Fibroblast of lung (primary cell): ENCODE results near the gene MYEOV.

ENCODE experiments used
- EZH2 ChIP-seq: IDR thresholded peaks from 2 replicates; pipeline ENCODE4 v1.5.1; 2012; ENCODE audit warnings: low read length, control low read depth, mild to moderate bottlenecking; ENCODE audit errors: missing control alignments
- TF ChIP-seq, protein P1 (sequence below), 2 donors: IDR thresholded peaks in 1 of 2; conservative IDR thresholded peaks in 1 of 2; 1 replicate in 1 of 2; 2 replicates in 1 of 2; pipeline ENCODE4 v1.5.1; 2011 to 2012; ENCODE audit warnings: low read length in 2 of 2, control low read depth in 1 of 2, inconsistent platforms in 1 of 2, low read depth in 1 of 2, mild to moderate bottlenecking in 1 of 2

DNA sequence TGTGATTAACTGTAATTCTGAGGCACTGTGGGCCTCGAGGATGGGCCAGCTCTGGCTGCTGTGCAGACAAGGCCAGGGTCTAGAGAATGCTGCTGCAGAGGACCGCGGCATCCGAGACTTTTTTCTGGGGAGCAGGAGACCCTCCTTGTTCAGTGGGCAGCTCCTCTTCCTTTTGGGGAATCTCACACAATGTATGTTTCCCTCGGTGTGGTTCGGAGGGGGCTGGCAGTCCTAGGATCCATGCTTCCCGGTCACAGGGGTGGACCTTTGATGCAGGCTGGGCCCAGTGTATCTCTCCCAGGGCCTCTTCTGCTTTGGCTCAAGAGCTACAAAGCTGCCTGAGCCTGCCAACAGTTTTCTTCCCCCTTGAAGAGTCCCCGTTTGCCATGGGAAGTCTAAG is 31.5 kb downstream of the MYEOV start:
- TF ChIP-seq, protein P1, sequence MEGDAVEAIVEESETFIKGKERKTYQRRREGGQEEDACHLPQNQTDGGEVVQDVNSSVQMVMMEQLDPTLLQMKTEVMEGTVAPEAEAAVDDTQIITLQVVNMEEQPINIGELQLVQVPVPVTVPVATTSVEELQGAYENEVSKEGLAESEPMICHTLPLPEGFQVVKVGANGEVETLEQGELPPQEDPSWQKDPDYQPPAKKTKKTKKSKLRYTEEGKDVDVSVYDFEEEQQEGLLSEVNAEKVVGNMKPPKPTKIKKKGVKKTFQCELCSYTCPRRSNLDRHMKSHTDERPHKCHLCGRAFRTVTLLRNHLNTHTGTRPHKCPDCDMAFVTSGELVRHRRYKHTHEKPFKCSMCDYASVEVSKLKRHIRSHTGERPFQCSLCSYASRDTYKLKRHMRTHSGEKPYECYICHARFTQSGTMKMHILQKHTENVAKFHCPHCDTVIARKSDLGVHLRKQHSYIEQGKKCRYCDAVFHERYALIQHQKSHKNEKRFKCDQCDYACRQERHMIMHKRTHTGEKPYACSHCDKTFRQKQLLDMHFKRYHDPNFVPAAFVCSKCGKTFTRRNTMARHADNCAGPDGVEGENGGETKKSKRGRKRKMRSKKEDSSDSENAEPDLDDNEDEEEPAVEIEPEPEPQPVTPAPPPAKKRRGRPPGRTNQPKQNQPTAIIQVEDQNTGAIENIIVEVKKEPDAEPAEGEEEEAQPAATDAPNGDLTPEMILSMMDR (conservative IDR thresholded peaks at IDR 0.05 in 1 of 2, IDR thresholded peaks at IDR 0.05 in 1 of 2; ENCODE audit: low read depth in 1 of 2, low read length in 2 of 2), result no peak
- TF ChIP-seq EZH2, result no peak
